Measurements from ENCODE around the gene MTERF4. TPM values are rescaled to one million over a fixed set of nuclear protein-coding genes. Genes with fewer than 3 reads are reported as not detected.

MTERF4 gene
- polyA plus RNA-seq, 1 experiment, result 32.0 TPM

- TF ChIP-seq CTCF (IDR thresholded peaks at IDR 0.05; ENCODE audit: insufficient read depth, low read depth, low read length), result no peak
- Histone ChIP-seq H3K4me3 (ENCODE audit: low read depth, low read length) (no peak overlapping the region), H3K36me3 (ENCODE audit: control insufficient read depth, insufficient read depth, low read length) (no peaks in the 10 kb centered on the region; the same call in 1 of the 2 replicates), H3K27me3 (ENCODE audit: control insufficient read depth, insufficient read depth, low read length) (no peaks in the 10 kb centered on the region)
- no peak for DNase-seq (ENCODE audit: low read depth)
- CTCF ChIA-PET, result interaction anchor here (0.6 kb wide), 2 partner anchors 29 to 52 kb away, joined by 3 read pairs; no protein-coding TSS in a partner anchor
- POLR2A ChIA-PET, result no interaction called here
Observed at GRCh38 chr2:241133436-241133820, 31.3 kb upstream of the MTERF4 start.

- Histone ChIP-seq H3K27me3 (ENCODE audit: control insufficient read depth, insufficient read depth, low read length) (no peaks in the 10 kb centered on the region), H3K36me3 (ENCODE audit: control insufficient read depth, insufficient read depth, low read length) (no peaks in the 10 kb centered on the region; the same call in 1 of the 2 replicates), H3K4me3 (ENCODE audit: low read depth, low read length) (no peak overlapping the region)
- no peak for TF ChIP-seq CTCF (IDR thresholded peaks at IDR 0.05; ENCODE audit: insufficient read depth, low read depth, low read length)
- POLR2A ChIA-PET, result no interaction called here
- CTCF ChIA-PET, result interaction anchor here (0.6 kb wide), 1 partner anchor 30 kb away, joined by 3 read pairs; no protein-coding TSS in a partner anchor
- DNase-seq (ENCODE audit: low read depth), result no peak
Observed at GRCh38 chr2:241132538-241133435, 30.7 kb upstream of the MTERF4 start.

GRCh38 chr2:241131531-241131930, 29.4 kb upstream of the MTERF4 start:
- no peak for DNase-seq (ENCODE audit: low read depth)
- CTCF ChIA-PET, result no interaction called here
- Histone ChIP-seq H3K4me3 (ENCODE audit: low read depth, low read length) (no peak overlapping the region), H3K27me3 (ENCODE audit: control insufficient read depth, insufficient read depth, low read length) (no peaks in the 10 kb centered on the region), H3K36me3 (ENCODE audit: control insufficient read depth, insufficient read depth, low read length) (no peaks in the 10 kb centered on the region)
- no peak for TF ChIP-seq CTCF (IDR thresholded peaks at IDR 0.05; ENCODE audit: insufficient read depth, low read depth, low read length)
- POLR2A ChIA-PET, result no interaction called here

- TF ChIP-seq CTCF (IDR thresholded peaks at IDR 0.05; ENCODE audit: insufficient read depth, low read depth, low read length), result no peak
- Histone ChIP-seq H3K36me3 (ENCODE audit: control insufficient read depth, insufficient read depth, low read length) (no peaks in the 10 kb centered on the region), H3K27me3 (ENCODE audit: control insufficient read depth, insufficient read depth, low read length) (no peaks in the 10 kb centered on the region), H3K4me3 (ENCODE audit: low read depth, low read length) (no peak overlapping the region)
- ChIA-PET POLR2A (no interaction called here), CTCF (no interaction called here)
- no peak for DNase-seq (ENCODE audit: low read depth)
Observed at GRCh38 chr2:241130316-241130715, 28.2 kb upstream of the MTERF4 start.

- Histone ChIP-seq H3K27me3 (ENCODE audit: control insufficient read depth, insufficient read depth, low read length) (no peaks in the 10 kb centered on the region), H3K36me3 (ENCODE audit: control insufficient read depth, insufficient read depth, low read length) (no peaks in the 10 kb centered on the region), H3K4me3 (ENCODE audit: low read depth, low read length) (no peak overlapping the region)
- ChIA-PET POLR2A (no interaction called here), CTCF (no interaction called here)
- TF ChIP-seq CTCF (IDR thresholded peaks at IDR 0.05; ENCODE audit: insufficient read depth, low read depth, low read length), result no peak
- no peak for DNase-seq (ENCODE audit: low read depth)
Observed at GRCh38 chr2:241129086-241129871, 27.2 kb upstream of the MTERF4 start.
